GM10248 (cell line): ENCODE results near the gene COX4I1.

Experiments
- CTCF ChIA-PET: fragments of 300-600 bp; sonication (Branson Sonifier 250); formaldehyde crosslinking; extraction: SDS; loops from one replicate; lab custom pipeline; 2021; ENCODE audit warnings: antibody characterized with exemption; lab: Yijun Ruan, JAX
- POLR2A ChIA-PET: fragments of 350-650 bp; sonication (Branson Sonifier 250); formaldehyde crosslinking; extraction: SDS; loops from one replicate; lab custom pipeline; 2020; ENCODE audit warnings: antibody characterized with exemption; lab: Yijun Ruan, JAX
- DNase-seq: peaks from one replicate; pipeline ENCODE4 v3.0.0; 2012; ENCODE audit errors: extremely low spot score
- CTCF ChIP-seq: IDR thresholded peaks from 2 replicates; pipeline ENCODE4 v1.5.1; 2012; ENCODE audit warnings: mild to moderate bottlenecking, low read depth; ENCODE audit errors: extremely low read depth, missing control alignments, control extremely low read depth

Gene COX4I1

GRCh38 chr16:85752511-85753420, 46.7 kb upstream of the COX4I1 start:
- ChIA-PET POLR2A (no interaction called here), CTCF (interaction anchor here (1.0 to 1.7 kb wide), 5 partner anchors 8 to 332 kb away, joined by 3 to 6 read pairs (median 3); no protein-coding TSS in a partner anchor)
- no peak for TF ChIP-seq CTCF
- DNase-seq, result no peak

GRCh38 chr16:85753559-85753958, 45.9 kb upstream of the COX4I1 start:
- no peak for DNase-seq
- CTCF ChIA-PET, result interaction anchor here (0.9 to 1.2 kb wide), 5 partner anchors 35 to 152 kb away, joined by 3 to 5 read pairs (median 3); no protein-coding TSS in a partner anchor
- TF ChIP-seq CTCF, result no peak
- POLR2A ChIA-PET, result no interaction called here

GRCh38 chr16:85753976-85754375, 45.5 kb upstream of the COX4I1 start:
- ChIA-PET CTCF (interaction anchor here (0.9 to 1.3 kb wide), 7 partner anchors 35 to 202 kb away, joined by 3 to 5 read pairs (median 3); no protein-coding TSS in a partner anchor), POLR2A (interaction anchor here (0.7 kb wide), 1 partner anchor 141 kb away, joined by 10 read pairs; no protein-coding TSS in a partner anchor)
- no peak for DNase-seq
- TF ChIP-seq CTCF, result no peak

- TF ChIP-seq CTCF, result no peak
- POLR2A ChIA-PET, result interaction anchor here (0.7 kb wide), 1 partner anchor 142 kb away, joined by 10 read pairs; no protein-coding TSS in a partner anchor
- CTCF ChIA-PET, result interaction anchor here (0.9 to 1.3 kb wide), 7 partner anchors 35 to 203 kb away, joined by 3 to 5 read pairs (median 3); no protein-coding TSS in a partner anchor
- no peak for DNase-seq
Observed at GRCh38 chr16:85754413-85754812, 45.1 kb upstream of the COX4I1 start.

- DNase-seq, result peak; percentile 76
- CTCF ChIA-PET, result interaction anchor here (0.6 to 1.4 kb wide), 7 partner anchors 9 to 140 kb away, joined by 3 to 5 read pairs (median 3); partner anchors contain the start of gene GINS2
- POLR2A ChIA-PET, result interaction anchor here (0.5 to 0.7 kb wide), 2 partner anchors 30 to 225 kb away, joined by 3 read pairs; no protein-coding TSS in a partner anchor
- TF ChIP-seq CTCF, result no peak
Observed at GRCh38 chr16:85755929-85756768, 43.3 kb upstream of the COX4I1 start.

GRCh38 chr16:85757341-85757822, 42.1 kb upstream of the COX4I1 start:
- DNase-seq, result no peak
- TF ChIP-seq CTCF, result no peak
- CTCF ChIA-PET, result interaction anchor here (1.4 kb wide), 2 partner anchors 16 to 39 kb away, joined by 3 to 5 read pairs; no protein-coding TSS in a partner anchor
- POLR2A ChIA-PET, result no interaction called here
